Measurements from ENCODE around the gene ATP8B3. TPM values are rescaled to one million over a fixed set of nuclear protein-coding genes. Genes with fewer than 3 reads are reported as not detected.

Gene ATP8B3
- total RNA-seq, 4 donors from 2014 or later, result 0.30 to 1.2 (median 0.66) TPM

DNA sequence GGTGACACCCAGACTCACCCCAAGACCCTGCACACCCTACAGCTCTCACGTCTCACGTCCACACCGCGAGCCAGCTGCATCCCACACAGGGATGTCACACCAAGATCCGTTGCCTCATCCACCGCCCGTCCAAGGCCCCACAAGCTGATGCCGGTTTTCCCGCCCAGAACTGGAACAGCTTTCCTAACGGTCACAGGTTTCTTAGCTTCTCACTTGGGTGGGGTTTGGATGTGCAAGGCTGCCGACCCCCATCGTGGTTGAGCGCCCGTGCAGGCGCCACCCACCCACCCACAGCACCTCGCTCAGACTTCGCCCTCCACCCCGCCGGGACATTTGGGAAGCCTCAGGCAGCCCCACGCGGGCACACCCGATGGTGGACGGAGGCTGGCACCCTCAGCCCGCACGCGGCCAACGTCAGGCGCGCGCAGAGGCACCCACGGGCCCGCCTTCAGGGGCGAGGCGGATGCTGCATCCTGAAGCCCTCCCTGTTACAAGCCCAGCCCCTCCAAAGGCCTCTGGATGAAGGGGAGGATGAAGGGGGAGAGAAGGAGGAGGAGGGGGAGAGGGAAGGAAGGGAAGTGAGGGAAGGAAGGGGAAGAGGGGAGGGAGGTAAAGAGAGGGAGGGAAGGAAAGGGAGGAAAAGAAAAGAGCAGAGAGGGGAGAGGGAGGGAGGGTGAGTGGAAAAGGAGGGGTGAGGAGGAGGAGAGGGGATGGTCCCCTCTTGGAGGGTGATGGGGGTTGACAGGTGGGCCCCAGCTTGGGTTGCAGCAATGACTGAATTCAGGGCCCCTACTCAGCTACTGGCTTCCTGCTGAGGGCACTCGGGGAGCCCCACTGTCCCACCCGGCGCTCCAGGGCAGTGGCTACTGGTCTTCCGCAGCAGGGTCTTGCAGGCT, 45.9 kb downstream of the ATP8B3 start:
- H3K4me3 ChIP-seq (ENCODE audit: low read depth, poor library complexity, severe bottlenecking), result no peak overlapping the region
- intact Hi-C loops (cut with DNase I; ENCODE audit: low total_unique reads), result no loop called here
- 10% methylated on average over 23 to 34 of the region's 38 CpGs for WGBS, 2 donors
- no peak for TF ChIP-seq POLR2A (IDR thresholded peaks at IDR 0.05)
- TF ChIP-seq, protein P1, sequence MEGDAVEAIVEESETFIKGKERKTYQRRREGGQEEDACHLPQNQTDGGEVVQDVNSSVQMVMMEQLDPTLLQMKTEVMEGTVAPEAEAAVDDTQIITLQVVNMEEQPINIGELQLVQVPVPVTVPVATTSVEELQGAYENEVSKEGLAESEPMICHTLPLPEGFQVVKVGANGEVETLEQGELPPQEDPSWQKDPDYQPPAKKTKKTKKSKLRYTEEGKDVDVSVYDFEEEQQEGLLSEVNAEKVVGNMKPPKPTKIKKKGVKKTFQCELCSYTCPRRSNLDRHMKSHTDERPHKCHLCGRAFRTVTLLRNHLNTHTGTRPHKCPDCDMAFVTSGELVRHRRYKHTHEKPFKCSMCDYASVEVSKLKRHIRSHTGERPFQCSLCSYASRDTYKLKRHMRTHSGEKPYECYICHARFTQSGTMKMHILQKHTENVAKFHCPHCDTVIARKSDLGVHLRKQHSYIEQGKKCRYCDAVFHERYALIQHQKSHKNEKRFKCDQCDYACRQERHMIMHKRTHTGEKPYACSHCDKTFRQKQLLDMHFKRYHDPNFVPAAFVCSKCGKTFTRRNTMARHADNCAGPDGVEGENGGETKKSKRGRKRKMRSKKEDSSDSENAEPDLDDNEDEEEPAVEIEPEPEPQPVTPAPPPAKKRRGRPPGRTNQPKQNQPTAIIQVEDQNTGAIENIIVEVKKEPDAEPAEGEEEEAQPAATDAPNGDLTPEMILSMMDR (IDR thresholded peaks at IDR 0.05), result no peak
- DNase-seq (ENCODE audit: low spot score in 2 of 2), result no peak

DNA sequence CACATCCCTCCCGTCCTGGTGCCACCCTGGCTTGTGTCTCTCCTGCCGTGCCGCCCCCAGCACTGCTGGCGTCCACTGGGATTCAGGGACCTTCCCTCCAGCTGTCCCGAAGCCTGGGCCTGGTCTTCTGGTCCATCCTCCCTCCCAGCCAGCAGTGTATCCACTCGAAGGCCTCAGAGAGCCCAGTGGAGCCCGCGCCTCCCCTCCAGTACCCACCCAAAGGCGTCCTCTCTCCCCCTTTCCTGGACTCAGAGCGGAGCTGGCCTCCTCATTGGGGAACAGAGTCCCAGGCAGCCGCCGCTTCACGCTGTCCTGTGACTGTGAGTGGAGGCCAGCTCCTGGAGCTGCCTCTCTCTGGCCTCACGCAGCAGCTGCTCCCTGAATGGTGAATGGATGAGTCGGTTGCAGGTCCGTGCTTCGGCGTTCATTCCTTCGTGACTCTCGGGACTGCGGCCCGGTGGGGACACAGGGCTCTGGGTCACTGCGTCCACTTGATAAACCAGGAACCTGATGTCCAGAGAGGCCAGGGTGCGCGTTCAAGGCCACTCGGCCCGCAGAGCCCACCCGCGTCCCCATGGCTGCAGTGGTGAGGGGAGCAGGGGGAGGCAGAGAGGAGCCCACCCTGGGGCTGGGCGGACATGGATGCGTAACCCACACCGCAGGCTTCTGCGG, 46.7 kb downstream of the ATP8B3 start:
- TF ChIP-seq POLR2A (IDR thresholded peaks at IDR 0.05), result no peak
- TF ChIP-seq, protein P1 (IDR thresholded peaks at IDR 0.05), result no peak
- DNase-seq (ENCODE audit: low spot score in 2 of 2), result no peak
- intact Hi-C loops (cut with DNase I; ENCODE audit: low total_unique reads), result no loop called here
- no peak overlapping the region for H3K4me3 ChIP-seq (ENCODE audit: low read depth, poor library complexity, severe bottlenecking)
- WGBS, 2 donors, result 11 to 13% methylated on average over 24 to 31 of the region's 33 CpGs

DNA sequence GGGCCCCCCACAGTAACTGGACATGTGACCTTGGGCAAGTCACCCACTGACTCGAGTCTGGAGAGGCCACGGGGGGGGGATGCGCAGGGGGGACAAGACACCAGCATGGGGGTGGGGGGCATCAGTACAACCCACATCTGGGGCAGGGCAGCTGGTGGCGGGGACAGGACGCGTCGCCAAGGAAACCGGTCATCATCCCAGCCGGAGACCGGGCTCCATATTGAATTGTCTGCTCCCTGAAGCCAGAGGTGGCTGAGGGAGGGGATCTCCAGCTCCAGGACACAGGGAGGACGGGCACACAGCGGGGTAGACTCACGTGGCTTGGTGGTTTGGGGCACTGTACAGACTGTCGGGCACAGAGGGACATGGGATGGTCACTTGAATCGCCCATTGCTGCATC, 47.3 kb downstream of the ATP8B3 start:
- 10% methylated on average over 5 to 15 of the region's 15 CpGs for WGBS, 2 donors
- H3K4me3 ChIP-seq (ENCODE audit: low read depth, poor library complexity, severe bottlenecking), result no peak overlapping the region
- intact Hi-C loops (cut with DNase I; ENCODE audit: low total_unique reads), result no loop called here
- no peak for TF ChIP-seq POLR2A (IDR thresholded peaks at IDR 0.05)
- TF ChIP-seq, protein P1 (IDR thresholded peaks at IDR 0.05), result no peak
- no peak for DNase-seq (ENCODE audit: low spot score in 2 of 2)

DNA sequence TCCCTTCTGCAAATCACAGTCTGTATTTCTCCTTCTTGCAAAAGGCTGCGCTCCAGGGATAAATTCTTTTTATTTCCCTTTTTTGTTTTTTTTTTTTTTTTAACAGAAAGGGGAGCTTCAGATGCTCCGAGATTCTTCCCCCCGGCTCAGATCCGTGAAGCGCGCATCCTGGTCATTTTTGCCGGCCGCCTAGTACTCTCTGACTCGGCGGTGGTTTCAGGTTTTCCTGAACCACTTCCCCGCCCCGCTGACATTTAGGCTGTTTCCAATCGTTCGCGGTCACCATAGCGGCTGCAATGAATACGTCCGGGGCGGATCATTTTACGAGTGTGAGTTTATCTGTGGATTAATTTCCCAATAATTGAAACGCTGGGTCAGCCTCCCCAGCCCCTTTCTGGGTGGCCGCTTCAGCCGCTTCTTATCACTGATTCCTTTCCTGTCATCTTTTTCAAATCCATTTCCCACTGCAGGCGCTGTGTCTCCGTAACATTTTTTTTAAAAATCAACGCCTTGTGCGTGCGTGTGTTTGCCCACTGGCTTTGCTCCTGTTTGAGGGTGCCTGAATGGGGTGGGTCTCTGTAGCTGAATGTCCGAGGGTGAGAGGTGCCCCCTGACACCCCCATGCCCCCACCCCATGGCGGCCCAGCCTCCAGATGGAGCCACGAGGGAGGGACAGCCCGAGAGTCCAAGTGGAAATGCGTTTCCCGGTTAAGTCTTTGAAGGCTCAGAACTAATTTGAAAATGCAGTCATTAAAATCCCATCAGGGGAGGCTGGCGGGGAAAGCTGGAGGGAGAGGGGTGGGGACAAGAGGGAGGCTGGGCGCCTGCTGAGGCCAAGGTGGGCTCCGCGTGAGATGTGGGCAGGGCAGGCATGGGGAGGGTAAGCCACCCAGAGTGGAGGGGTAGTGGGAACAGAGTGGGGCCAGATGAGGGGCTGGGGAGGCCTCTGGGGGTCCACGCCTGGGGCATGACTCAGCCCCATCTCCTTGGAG, 48.1 kb downstream of the ATP8B3 start:
- intact Hi-C loops (cut with DNase I; ENCODE audit: low total_unique reads), result no loop called here
- H3K4me3 ChIP-seq (ENCODE audit: low read depth, poor library complexity, severe bottlenecking), result no peak overlapping the region
- TF ChIP-seq, protein P1 (IDR thresholded peaks at IDR 0.05), result no peak
- no peak for TF ChIP-seq POLR2A (IDR thresholded peaks at IDR 0.05)
- DNase-seq (ENCODE audit: low spot score in 2 of 2), result no peak
- WGBS, 2 donors, result 7 to 8% methylated on average over 38 to 39 of the region's 39 CpGs
